HepG2 (cell line): ENCODE results near the gene TBCE. TPM values are rescaled to one million over a fixed set of nuclear protein-coding genes. Genes with fewer than 3 reads are reported as not detected.
A peak's percentile ranks its signal among the peaks of the same experiment; 100 is the strongest.

Experiments
- ATAC-seq: fragments of 200-7000 bp; cut with Tn5 transposase; 3 replicates; pipeline ENCODE4 v1.9.1; 2020; ENCODE audit warnings: mild to moderate bottlenecking, moderate library complexity
- BruUV-seq: library from RNA; stranded (reverse); fragments of 400-500 nt; replicated peaks from 2 replicates; lab custom pipeline; 2021; lab: Mats Ljungman, UMichigan
- CTCF ChIA-PET: fragments of 300-600 bp; formaldehyde crosslinking; extraction: SDS; loops from one replicate; lab custom pipeline; 2021; ENCODE audit warnings: low total read pairs, inconsistent platforms, low intra/inter-chr PET ratio; lab: Yijun Ruan, JAX
- POLR2A ChIA-PET: fragments of 350-600 bp; sonication (Branson Sonifier 250); formaldehyde crosslinking; loops from one replicate; lab custom pipeline; 2020; ENCODE audit warnings: antibody characterized with exemption, inconsistent platforms; lab: Yijun Ruan, JAX
- DNase-seq: peaks from one replicate; pipeline ENCODE4 v3.0.0-alpha.2; 2015; ENCODE audit warnings: low spot score
- FAIRE-seq: peaks from 3 replicates; lab custom pipeline; 2011; peaks lifted over from hg19 to GRCh38; lab: Jason Lieb, UNC
- H2AFZ ChIP-seq: one replicate; pipeline ENCODE4 v1.6.1; 2011; ENCODE audit warnings: low read length, inconsistent platforms
- H3K27ac ChIP-seq: fragments of 300-600 bp; 3 replicates; pipeline ENCODE4 v1.8.0; 2011; ENCODE audit warnings: mixed run types, mild to moderate bottlenecking, mixed read lengths, low read length, inconsistent platforms; ENCODE audit not compliant: insufficient read depth; ENCODE audit errors: extremely low read length
- H3K27me3 ChIP-seq, 2 experiments: fragments of 200-600 bp in 1 of 2; 2 replicates in 1 of 2; 3 replicates in 1 of 2; pipeline versions ENCODE4 v1.6.0 to v1.8.0; 2011; ENCODE audit warnings: low read length in 2 of 2, mild to moderate bottlenecking in 2 of 2, moderate library complexity in 2 of 2, inconsistent platforms in 1 of 2; ENCODE audit not compliant: insufficient read depth in 2 of 2, control insufficient read depth in 1 of 2
- H3K36me3 ChIP-seq, 2 experiments: fragments of 200-600 bp in 1 of 2; replicated peaks in 1 of 2; 2 replicates in 1 of 2; 3 replicates in 1 of 2; pipeline versions ENCODE4 v1.5.1 to v1.8.0; 2011; ENCODE audit warnings: low read length in 2 of 2, inconsistent platforms in 1 of 2; ENCODE audit not compliant: insufficient read depth in 2 of 2, control insufficient read depth in 1 of 2
- H3K4me1 ChIP-seq: 2 replicates; pipeline ENCODE4 v1.5.1; 2012; ENCODE audit warnings: low read length, inconsistent platforms; ENCODE audit not compliant: insufficient read depth
- H3K4me2 ChIP-seq: 2 replicates; pipeline ENCODE4 v1.6.0; 2011; ENCODE audit warnings: low read depth, low read length, inconsistent platforms
- H3K4me3 ChIP-seq, 3 experiments: fragments of 200-600 bp in 1 of 3; sonication (generic), shearing (Covaris generic) in 1 of 3; replicated peaks in 1 of 3; 2 replicates each; pipeline ENCODE4 v1.5.1; 2011 to 2016; ENCODE audit warnings: low read length in 3 of 3, inconsistent platforms in 2 of 3, low read depth in 2 of 3, mild to moderate bottlenecking in 2 of 3, control low read depth in 1 of 3, mixed read lengths in 1 of 3; ENCODE audit not compliant: insufficient read depth in 1 of 3
- H3K79me2 ChIP-seq: one replicate; pipeline ENCODE4 v1.6.1; 2011; ENCODE audit warnings: low read length, inconsistent platforms; ENCODE audit not compliant: insufficient read depth
- H3K9ac ChIP-seq: 2 replicates; pipeline ENCODE4 v1.6.0; 2011; ENCODE audit warnings: mild to moderate bottlenecking, low read depth, low read length, inconsistent platforms; ENCODE audit not compliant: insufficient read depth
- H3K9me3 ChIP-seq: 2 replicates; pipeline ENCODE4 v1.5.1; 2012; ENCODE audit warnings: mild to moderate bottlenecking, low read length
- H4K20me1 ChIP-seq: 2 replicates; pipeline ENCODE4 v1.6.0; 2011; ENCODE audit warnings: inconsistent platforms, mild to moderate bottlenecking, low read length, moderate library complexity; ENCODE audit not compliant: insufficient read depth
- ARNTL ChIP-seq: sonication (generic); formaldehyde crosslinking; IDR thresholded peaks from 2 replicates; pipeline ENCODE4 v1.4.0; 2020; ENCODE audit warnings: mild to moderate bottlenecking, missing genetic modification reagents
- HNF4A ChIP-seq: sonication (generic); formaldehyde crosslinking; IDR thresholded peaks from 2 replicates; pipeline ENCODE4 v1.4.0; 2020; ENCODE audit warnings: missing genetic modification reagents
- KDM6A ChIP-seq: IDR thresholded peaks from 2 replicates; pipeline ENCODE4 v1.6.1; 2016; ENCODE audit warnings: low read depth
- POLR2G ChIP-seq: fragments of 200-400 bp; formaldehyde crosslinking; IDR thresholded peaks from 2 replicates; pipeline ENCODE4 v1.6.1; 2018; ENCODE audit warnings: mild to moderate bottlenecking, low read depth, low read length, moderate library complexity
- REPIN1 ChIP-seq: sonication (generic); formaldehyde crosslinking; IDR thresholded peaks from 2 replicates; pipeline ENCODE4 v1.8.0; 2022; ENCODE audit warnings: missing genetic modification reagents, low read depth, mild to moderate bottlenecking, borderline replicate concordance
- TBL1XR1 ChIP-seq: fragments of 150-350 bp; IDR thresholded peaks from 2 replicates; pipeline ENCODE4 v1.6.1; 2014; ENCODE audit warnings: borderline replicate concordance, low read length; ENCODE audit not compliant: partially characterized antibody
- ZNF263 ChIP-seq: sonication (generic); formaldehyde crosslinking; IDR thresholded peaks from 2 replicates; pipeline ENCODE4 v1.4.0; 2020; ENCODE audit warnings: missing genetic modification reagents
- ZNF558 ChIP-seq: sonication (generic); formaldehyde crosslinking; IDR thresholded peaks from 2 replicates; pipeline ENCODE4 v1.9.0; 2022; ENCODE audit warnings: mild to moderate bottlenecking, missing genetic modification reagents, borderline replicate concordance
- ZNF709 ChIP-seq: sonication (generic); formaldehyde crosslinking; IDR thresholded peaks from 2 replicates; pipeline ENCODE4 v1.5.0; 2020; ENCODE audit warnings: mild to moderate bottlenecking, missing genetic modification reagents
- ZZZ3 ChIP-seq: sonication (generic); formaldehyde crosslinking; IDR thresholded peaks from 2 replicates; pipeline ENCODE4 v1.4.0; 2020; ENCODE audit warnings: missing genetic modification reagents, mild to moderate bottlenecking, borderline replicate concordance
- WGBS: methylation state at CpG from one replicate; pipeline ENCODE4 v1.1.6; 2017; ENCODE audit warnings: low lambda C conversion rate; 5-methylcytosine and 5-hydroxymethylcytosine counted together
- in situ Hi-C: cut with HindIII; loops from 2 replicates; pipeline ENCODE4 v1.10.0; 2017; ENCODE audit warnings: low pct_unique_long_range_greater_than_20kb; ENCODE audit not compliant: extremely low pct_ligation_motif_present
- intact Hi-C: fragments of 100-400 bp; cut with micrococcal nuclease; formaldehyde crosslinking; loops from one replicate; pipeline ENCODE4 v1.10.0; 2022; ENCODE audit not compliant: unreplicated experiment
- polyA plus RNA-seq, 8 experiments: library from polyadenylated mRNA; depleted of rRNA in 3 of 8; stranded (reverse) in 7 of 8; unstranded in 1 of 8; fragments of >200 nt; fragmentation: Illumina TruSeq in 4 of 8; extraction: Trizol in 4 of 8; gene quantifications; 2 replicates each; pipeline versions ENCODE4 v1.2.1 to v1.2.3, GENCODE V29; 2011 to 2016; ENCODE audit warnings: low read depth in 4 of 8, missing spikeins in 1 of 8, mixed read lengths in 1 of 8; ENCODE audit not compliant: insufficient read depth in 1 of 8
- total RNA-seq, 5 experiments: library from RNA; depleted of rRNA; stranded (reverse); fragments of >200 nt; fragmentation: Illumina TruSeq; extraction: Trizol; gene quantifications; 2 replicates each; pipeline ENCODE4 v1.2.3, GENCODE V29; 2016; ENCODE audit warnings: low read depth in 1 of 5
- TF ChIP-seq, protein P1 (sequence below), 2 experiments: sonication (generic) in 1 of 2; formaldehyde crosslinking in 1 of 2; IDR thresholded peaks; 2 replicates each; pipeline versions ENCODE4 v1.4.0 to v1.6.1; 2018 to 2020; ENCODE audit warnings: missing genetic modification reagents in 2 of 2, borderline replicate concordance in 1 of 2, low read depth in 1 of 2, mild to moderate bottlenecking in 1 of 2, missing biosample characterization in 1 of 2
- TF ChIP-seq, protein P2 (sequence below): sonication (generic); formaldehyde crosslinking; IDR thresholded peaks from 2 replicates; pipeline ENCODE4 v1.4.0; 2020; ENCODE audit warnings: missing genetic modification reagents
- TF ChIP-seq, protein P3 (sequence below): sonication (generic); formaldehyde crosslinking; IDR thresholded peaks from 2 replicates; pipeline ENCODE4 v1.5.1; 2020; ENCODE audit warnings: mild to moderate bottlenecking, missing genetic modification reagents, moderate library complexity
- TF ChIP-seq, protein P4 (sequence below): sonication (generic); formaldehyde crosslinking; IDR thresholded peaks from 2 replicates; pipeline ENCODE4 v1.5.0; 2020; ENCODE audit warnings: missing genetic modification reagents, mild to moderate bottlenecking, borderline replicate concordance

Gene TBCE
- total and polyA plus RNA-seq, 2 of the 13 experiments (the other 11 are each of a cell fraction or from before 2014, with no cell fraction given) = 25.6 to 31.1 TPM

DNA sequence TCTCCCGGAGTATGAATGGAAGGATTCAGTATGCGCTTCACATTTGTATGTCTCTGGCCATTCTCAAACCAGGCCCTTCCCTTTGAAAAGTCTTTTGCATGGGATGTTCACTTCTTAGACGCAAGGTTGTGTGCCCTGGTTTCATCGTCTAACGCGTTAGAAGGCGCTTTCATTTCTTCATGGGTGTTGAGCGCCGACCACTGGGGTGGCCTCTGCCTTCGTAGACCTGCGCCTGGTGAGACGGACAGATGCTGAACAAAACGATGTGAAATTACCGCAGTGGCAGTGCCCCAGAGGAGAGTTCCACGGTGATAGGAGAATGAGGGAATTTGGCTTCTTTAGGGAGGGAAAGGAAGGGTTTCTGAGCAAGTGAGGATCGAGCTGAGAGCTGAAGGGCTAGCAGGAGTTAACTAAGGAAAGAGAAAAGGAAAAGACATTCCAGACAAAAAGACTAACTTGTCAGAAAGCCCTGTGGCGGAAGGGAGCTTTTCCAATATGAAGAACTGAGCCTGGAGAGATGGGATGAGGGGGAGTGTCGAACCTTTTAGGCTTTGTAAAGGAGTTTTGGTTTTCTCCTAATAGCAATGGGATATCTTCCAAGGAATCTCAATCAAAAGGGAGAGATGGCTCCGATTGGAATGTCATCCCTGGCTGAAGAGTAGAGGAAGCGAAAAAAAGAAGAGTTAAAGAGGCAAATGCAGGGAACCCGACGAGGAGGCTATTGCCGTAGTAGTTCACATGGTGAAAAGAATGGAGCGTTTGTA is 37.9 kb upstream of the TBCE start:
- in situ Hi-C loops = loop anchor here (10.0 kb wide), 1 partner anchor 75 kb away; no protein-coding TSS in a partner anchor
- CTCF ChIA-PET = interaction anchor here (1.1 kb wide), 1 partner anchor 88 kb away, joined by 3 read pairs; no protein-coding TSS in a partner anchor
- TF ChIP-seq ARNTL (CRISPR knock-in tag) (0 out of 2 replicates have a peak, but pooled peaks have one; percentile 35), TBL1XR1 (peak; percentile 3), KDM6A (no peak), ZZZ3 (CRISPR knock-in tag) (0 out of 2 replicates have a peak, but pooled peaks have one; percentile 2), ZNF558 (CRISPR knock-in tag) (no peak), ZNF709 (0 out of 2 replicates have a peak, but pooled peaks have one; percentile 15), HNF4A (CRISPR knock-in tag) (no peak), POLR2G (peak; percentile 10; the same call in 1 of the 2 replicates), ZNF263 (CRISPR knock-in tag) (peak; percentile 48; the same call in 1 of the 2 replicates), REPIN1 (CRISPR knock-in tag) (peak; percentile 71; the same call in 1 of the 2 replicates)
- TF ChIP-seq, protein P1, sequence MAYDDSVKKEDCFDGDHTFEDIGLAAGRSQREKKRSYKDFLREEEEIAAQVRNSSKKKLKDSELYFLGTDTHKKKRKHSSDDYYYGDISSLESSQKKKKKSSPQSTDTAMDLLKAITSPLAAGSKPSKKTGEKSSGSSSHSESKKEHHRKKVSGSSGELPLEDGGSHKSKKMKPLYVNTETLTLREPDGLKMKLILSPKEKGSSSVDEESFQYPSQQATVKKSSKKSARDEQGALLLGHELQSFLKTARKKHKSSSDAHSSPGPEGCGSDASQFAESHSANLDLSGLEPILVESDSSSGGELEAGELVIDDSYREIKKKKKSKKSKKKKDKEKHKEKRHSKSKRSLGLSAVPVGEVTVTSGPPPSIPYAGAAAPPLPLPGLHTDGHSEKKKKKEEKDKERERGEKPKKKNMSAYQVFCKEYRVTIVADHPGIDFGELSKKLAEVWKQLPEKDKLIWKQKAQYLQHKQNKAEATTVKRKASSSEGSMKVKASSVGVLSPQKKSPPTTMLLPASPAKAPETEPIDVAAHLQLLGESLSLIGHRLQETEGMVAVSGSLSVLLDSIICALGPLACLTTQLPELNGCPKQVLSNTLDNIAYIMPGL (CRISPR knock-in tag; IDR thresholded peaks at IDR 0.05; ENCODE audit: borderline replicate concordance in 1 of 2, low read depth in 1 of 2) = peak in 1 of 2 experiments; percentile 47; a peak in 1 of 4 replicates
- TF ChIP-seq, protein P2, sequence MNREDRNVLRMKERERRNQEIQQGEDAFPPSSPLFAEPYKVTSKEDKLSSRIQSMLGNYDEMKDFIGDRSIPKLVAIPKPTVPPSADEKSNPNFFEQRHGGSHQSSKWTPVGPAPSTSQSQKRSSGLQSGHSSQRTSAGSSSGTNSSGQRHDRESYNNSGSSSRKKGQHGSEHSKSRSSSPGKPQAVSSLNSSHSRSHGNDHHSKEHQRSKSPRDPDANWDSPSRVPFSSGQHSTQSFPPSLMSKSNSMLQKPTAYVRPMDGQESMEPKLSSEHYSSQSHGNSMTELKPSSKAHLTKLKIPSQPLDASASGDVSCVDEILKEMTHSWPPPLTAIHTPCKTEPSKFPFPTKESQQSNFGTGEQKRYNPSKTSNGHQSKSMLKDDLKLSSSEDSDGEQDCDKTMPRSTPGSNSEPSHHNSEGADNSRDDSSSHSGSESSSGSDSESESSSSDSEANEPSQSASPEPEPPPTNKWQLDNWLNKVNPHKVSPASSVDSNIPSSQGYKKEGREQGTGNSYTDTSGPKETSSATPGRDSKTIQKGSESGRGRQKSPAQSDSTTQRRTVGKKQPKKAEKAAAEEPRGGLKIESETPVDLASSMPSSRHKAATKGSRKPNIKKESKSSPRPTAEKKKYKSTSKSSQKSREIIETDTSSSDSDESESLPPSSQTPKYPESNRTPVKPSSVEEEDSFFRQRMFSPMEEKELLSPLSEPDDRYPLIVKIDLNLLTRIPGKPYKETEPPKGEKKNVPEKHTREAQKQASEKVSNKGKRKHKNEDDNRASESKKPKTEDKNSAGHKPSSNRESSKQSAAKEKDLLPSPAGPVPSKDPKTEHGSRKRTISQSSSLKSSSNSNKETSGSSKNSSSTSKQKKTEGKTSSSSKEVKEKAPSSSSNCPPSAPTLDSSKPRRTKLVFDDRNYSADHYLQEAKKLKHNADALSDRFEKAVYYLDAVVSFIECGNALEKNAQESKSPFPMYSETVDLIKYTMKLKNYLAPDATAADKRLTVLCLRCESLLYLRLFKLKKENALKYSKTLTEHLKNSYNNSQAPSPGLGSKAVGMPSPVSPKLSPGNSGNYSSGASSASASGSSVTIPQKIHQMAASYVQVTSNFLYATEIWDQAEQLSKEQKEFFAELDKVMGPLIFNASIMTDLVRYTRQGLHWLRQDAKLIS = 0 out of 2 replicates have a peak, but pooled peaks have one; percentile 29
- TF ChIP-seq, protein P3, sequence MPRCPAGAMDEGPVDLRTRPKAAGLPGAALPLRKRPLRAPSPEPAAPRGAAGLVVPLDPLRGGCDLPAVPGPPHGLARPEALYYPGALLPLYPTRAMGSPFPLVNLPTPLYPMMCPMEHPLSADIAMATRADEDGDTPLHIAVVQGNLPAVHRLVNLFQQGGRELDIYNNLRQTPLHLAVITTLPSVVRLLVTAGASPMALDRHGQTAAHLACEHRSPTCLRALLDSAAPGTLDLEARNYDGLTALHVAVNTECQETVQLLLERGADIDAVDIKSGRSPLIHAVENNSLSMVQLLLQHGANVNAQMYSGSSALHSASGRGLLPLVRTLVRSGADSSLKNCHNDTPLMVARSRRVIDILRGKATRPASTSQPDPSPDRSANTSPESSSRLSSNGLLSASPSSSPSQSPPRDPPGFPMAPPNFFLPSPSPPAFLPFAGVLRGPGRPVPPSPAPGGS (CRISPR knock-in tag) = no peak
- TF ChIP-seq, protein P4, sequence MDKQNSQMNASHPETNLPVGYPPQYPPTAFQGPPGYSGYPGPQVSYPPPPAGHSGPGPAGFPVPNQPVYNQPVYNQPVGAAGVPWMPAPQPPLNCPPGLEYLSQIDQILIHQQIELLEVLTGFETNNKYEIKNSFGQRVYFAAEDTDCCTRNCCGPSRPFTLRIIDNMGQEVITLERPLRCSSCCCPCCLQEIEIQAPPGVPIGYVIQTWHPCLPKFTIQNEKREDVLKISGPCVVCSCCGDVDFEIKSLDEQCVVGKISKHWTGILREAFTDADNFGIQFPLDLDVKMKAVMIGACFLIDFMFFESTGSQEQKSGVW (CRISPR knock-in tag) = no peak

More for the DNA sequence above, 37.9 kb upstream of the TBCE start:
- Histone ChIP-seq H3K4me2 (peak overlapping the region; percentile 80), H3K79me2 (peaks cover 90% of the 10 kb centered on the region), H3K9ac (peak overlapping the region; percentile 93), H3K4me1 (peaks cover 47% of the 10 kb centered on the region), H2AFZ (no peak overlapping the region), H3K4me3 (peak overlapping the region; percentile 85 to 95 (median 91)), H3K27me3 (no peaks in the 10 kb centered on the region; a peak in 1 of 5 replicates), H3K9me3 (no peaks in the 10 kb centered on the region), H3K27ac (peak overlapping the region; percentile 88), H4K20me1 (peaks cover 28% of the 10 kb centered on the region), H3K36me3 (no peaks in the 10 kb centered on the region)
- no peak for DNase-seq
- under 1% methylated on average over 21 of the region's 24 CpGs for WGBS
- FAIRE-seq = no peak
- no TSS peak for BruUV-seq
- intact Hi-C loops = loop anchor here (2.0 kb wide), 1 partner anchor 77 kb away; no protein-coding TSS in a partner anchor
- peak; percentile 3; the same call in 1 of the 3 replicates for ATAC-seq
- POLR2A ChIA-PET = interaction anchor here (0.8 to 3.1 kb wide), 14 partner anchors 22 to 201 kb away, joined by 3 to 25 read pairs (median 4); partner anchors contain the start of genes B3GALNT2, TBCE and TOMM20
